ENCODE measurements around the gene ARHGAP24.

DNA sequence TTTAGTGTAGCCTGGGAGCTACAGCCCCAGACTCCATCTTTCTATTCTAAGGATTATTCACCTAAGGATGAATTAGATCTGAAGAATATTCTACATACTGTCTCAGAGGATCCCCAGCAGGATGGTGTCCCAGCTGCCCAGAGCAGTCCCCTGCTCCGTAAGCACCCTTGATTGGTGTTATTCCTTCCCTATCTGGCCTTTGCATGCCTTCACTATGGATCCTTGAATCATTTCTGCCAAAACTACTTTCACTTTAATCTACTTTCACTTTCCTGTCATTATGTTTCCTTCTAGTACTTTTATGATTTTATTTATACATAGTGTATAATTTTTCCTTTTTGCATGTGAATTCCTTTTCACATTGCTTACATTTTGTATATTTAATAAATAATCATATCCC, 39.2 kb downstream of the ARHGAP24 start:
- TF ChIP-seq POLR2A (IDR thresholded peaks at IDR 0.05) (no peak), CTCF (IDR thresholded peaks at IDR 0.05) (no peak)

Data from esophagus squamous epithelium (tissue), 4 donors.